ENCODE measurements around the gene AOAH. TPM values are rescaled to one million over a fixed set of nuclear protein-coding genes. Genes with fewer than 3 reads are reported as not detected.

The AOAH gene
- total RNA-seq, 1 experiment from 2014 or later, result not detected

- Mint-ChIP-seq H3K4me3 (ENCODE audit: unreplicated experiment) (no peak overlapping the region), H3K27me3 (ENCODE audit: insufficient read depth, unreplicated experiment) (peaks cover 3% of the 10 kb centered on the region), H3K27ac (ENCODE audit: unreplicated experiment) (no peak overlapping the region), H3K9me3 (ENCODE audit: unreplicated experiment) (no peaks in the 10 kb centered on the region), H3K4me1 (ENCODE audit: low read depth, unreplicated experiment) (no peaks in the 10 kb centered on the region), H3K36me3 (ENCODE audit: insufficient read depth, unreplicated experiment) (no peaks in the 10 kb centered on the region)
- no peaks in the 10 kb centered on the region for H3K4me1 ChIP-seq
- H3K9me3 ChIP-seq, result no peaks in the 10 kb centered on the region
- no peaks in the 10 kb centered on the region; the same call in 1 of the 2 replicates for H3K27me3 ChIP-seq (replicated peaks; ENCODE audit: control insufficient read depth, insufficient read depth, low read length)
- no TSS peak for BruUV-seq (replicated peaks)
- intact Hi-C loops (cut with micrococcal nuclease; ENCODE audit: unreplicated experiment), result no loop called here
- no peaks in the 10 kb centered on the region for H3K36me3 ChIP-seq (ENCODE audit: control insufficient read depth, insufficient read depth, low read length)
- TF ChIP-seq CTCF (IDR thresholded peaks at IDR 0.05; ENCODE audit: insufficient read depth in 1 of 2, low read depth in 1 of 2, low read length in 1 of 2, severe bottlenecking in 1 of 2, unreplicated experiment in 1 of 2), result no peak
- ChIA-PET CTCF (interaction anchor here (0.7 kb wide), 1 partner anchor 75 kb away, joined by 9 read pairs; no protein-coding TSS in a partner anchor), POLR2A (no interaction called here)
- DNase-seq, result no peak
- no peak overlapping the region for H3K4me3 ChIP-seq (ENCODE audit: low read depth, low read length)
Measured at GRCh38 chr7:36565792-36566356, 158.4 kb downstream of the AOAH start.

- POLR2A ChIA-PET, result no interaction called here
- Mint-ChIP-seq H3K9me3 (ENCODE audit: unreplicated experiment) (no peaks in the 10 kb centered on the region), H3K4me1 (ENCODE audit: low read depth, unreplicated experiment) (no peaks in the 10 kb centered on the region), H3K36me3 (ENCODE audit: insufficient read depth, unreplicated experiment) (no peaks in the 10 kb centered on the region), H3K27me3 (ENCODE audit: insufficient read depth, unreplicated experiment) (no peaks in the 10 kb centered on the region), H3K4me3 (ENCODE audit: unreplicated experiment) (no peak overlapping the region), H3K27ac (ENCODE audit: unreplicated experiment) (no peak overlapping the region)
- CTCF ChIA-PET, result no interaction called here
- Histone ChIP-seq H3K36me3 (ENCODE audit: control insufficient read depth, insufficient read depth, low read length) (no peaks in the 10 kb centered on the region), H3K9me3 (no peaks in the 10 kb centered on the region), H3K27me3 (replicated peaks; ENCODE audit: control insufficient read depth, insufficient read depth, low read length) (no peaks in the 10 kb centered on the region; the same call in 1 of the 2 replicates), H3K4me1 (no peaks in the 10 kb centered on the region), H3K4me3 (ENCODE audit: low read depth, low read length) (no peak overlapping the region)
- no peak for TF ChIP-seq CTCF (IDR thresholded peaks at IDR 0.05; ENCODE audit: insufficient read depth in 1 of 2, low read depth in 1 of 2, low read length in 1 of 2, severe bottlenecking in 1 of 2, unreplicated experiment in 1 of 2)
- no peak for DNase-seq
- intact Hi-C loops (cut with micrococcal nuclease; ENCODE audit: unreplicated experiment), result no loop called here
- no TSS peak for BruUV-seq (replicated peaks)
Measured at GRCh38 chr7:36564489-36564888, 159.8 kb downstream of the AOAH start.

- TF ChIP-seq CTCF (IDR thresholded peaks at IDR 0.05; ENCODE audit: insufficient read depth in 1 of 2, low read depth in 1 of 2, low read length in 1 of 2, severe bottlenecking in 1 of 2, unreplicated experiment in 1 of 2), result no peak
- Histone ChIP-seq H3K4me3 (ENCODE audit: low read depth, low read length) (no peak overlapping the region), H3K27me3 (replicated peaks; ENCODE audit: control insufficient read depth, insufficient read depth, low read length) (no peaks in the 10 kb centered on the region; the same call in 1 of the 2 replicates), H3K9me3 (no peaks in the 10 kb centered on the region), H3K36me3 (ENCODE audit: control insufficient read depth, insufficient read depth, low read length) (no peaks in the 10 kb centered on the region), H3K4me1 (no peaks in the 10 kb centered on the region)
- no peaks in the 10 kb centered on the region for H3K9me3 Mint-ChIP-seq (ENCODE audit: unreplicated experiment)
- H3K27ac Mint-ChIP-seq (ENCODE audit: unreplicated experiment), result no peak overlapping the region
- no peaks in the 10 kb centered on the region for H3K27me3 Mint-ChIP-seq (ENCODE audit: insufficient read depth, unreplicated experiment)
- no peak for DNase-seq
- H3K4me1 Mint-ChIP-seq (ENCODE audit: low read depth, unreplicated experiment), result no peaks in the 10 kb centered on the region
- POLR2A ChIA-PET, result no interaction called here
- H3K36me3 Mint-ChIP-seq (ENCODE audit: insufficient read depth, unreplicated experiment), result no peaks in the 10 kb centered on the region
- BruUV-seq (replicated peaks), result no TSS peak
- no peak overlapping the region for H3K4me3 Mint-ChIP-seq (ENCODE audit: unreplicated experiment)
- intact Hi-C loops (cut with micrococcal nuclease; ENCODE audit: unreplicated experiment), result no loop called here
- CTCF ChIA-PET, result no interaction called here
Measured at GRCh38 chr7:36563706-36564327, 160.5 kb downstream of the AOAH start.

All from Caco-2 (cell line).